Neural progenitor cell (in vitro differentiated cells): ENCODE measurements around the gene C4orf50.

ENCODE experiments used
- EZH2 ChIP-seq: fragments of 200-600 bp; sonication (generic); IDR thresholded peaks from 2 replicates; pipeline ENCODE4 v1.6.1; 2017; ENCODE audit warnings: antibody characterized with exemption, mild to moderate bottlenecking, moderate library complexity
- EZH2phosphoT487 ChIP-seq: fragments of 200-600 bp; sonication (generic); IDR thresholded peaks from 2 replicates; pipeline ENCODE4 v1.6.1; 2017; ENCODE audit warnings: antibody characterized with exemption
- TF ChIP-seq, protein P1 (sequence below): fragments of 200-600 bp; sonication (generic); IDR thresholded peaks from 2 replicates; pipeline ENCODE4 v1.5.1; 2017; ENCODE audit warnings: antibody characterized with exemption, mild to moderate bottlenecking

DNA sequence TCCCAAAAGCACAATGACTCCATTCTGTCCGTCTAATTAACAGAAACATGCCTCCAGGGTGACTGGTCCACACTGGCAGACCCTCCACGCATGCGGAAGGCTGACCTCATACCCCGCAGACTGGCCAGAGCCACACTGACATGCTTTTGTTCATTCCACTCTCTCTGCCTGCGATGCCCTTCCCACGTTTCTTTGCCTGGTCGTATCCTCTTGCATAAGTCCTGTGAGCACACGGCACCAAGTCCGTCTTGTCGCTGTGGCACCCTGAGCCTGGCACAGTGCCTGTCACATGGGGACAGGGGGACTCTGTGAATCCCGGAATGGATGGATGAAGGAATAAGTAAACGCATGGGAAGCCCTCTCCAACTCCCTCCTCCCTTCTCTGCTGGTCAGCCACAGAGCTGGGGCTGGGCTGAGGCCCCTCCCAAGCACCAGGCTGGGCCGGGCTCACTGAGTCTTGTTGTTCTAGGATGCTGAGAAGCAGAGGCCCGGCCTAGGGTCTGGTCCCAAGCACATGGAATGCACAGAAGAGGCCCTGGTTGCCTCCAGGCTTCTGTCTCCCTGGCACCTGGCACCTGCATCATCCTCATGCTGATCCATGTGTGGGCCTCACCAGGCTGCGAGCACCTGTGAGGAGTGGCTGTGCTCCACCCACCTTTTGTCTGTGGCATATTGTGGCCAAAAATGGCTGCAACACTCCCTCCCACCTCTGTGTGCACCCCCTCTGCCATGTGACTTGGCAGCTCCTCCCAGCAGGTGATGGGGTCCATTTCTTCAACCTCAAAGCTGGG lies 38.9 kb upstream of the C4orf50 start:
- TF ChIP-seq EZH2phosphoT487 (no peak), EZH2 (no peak)
- TF ChIP-seq, protein P1, sequence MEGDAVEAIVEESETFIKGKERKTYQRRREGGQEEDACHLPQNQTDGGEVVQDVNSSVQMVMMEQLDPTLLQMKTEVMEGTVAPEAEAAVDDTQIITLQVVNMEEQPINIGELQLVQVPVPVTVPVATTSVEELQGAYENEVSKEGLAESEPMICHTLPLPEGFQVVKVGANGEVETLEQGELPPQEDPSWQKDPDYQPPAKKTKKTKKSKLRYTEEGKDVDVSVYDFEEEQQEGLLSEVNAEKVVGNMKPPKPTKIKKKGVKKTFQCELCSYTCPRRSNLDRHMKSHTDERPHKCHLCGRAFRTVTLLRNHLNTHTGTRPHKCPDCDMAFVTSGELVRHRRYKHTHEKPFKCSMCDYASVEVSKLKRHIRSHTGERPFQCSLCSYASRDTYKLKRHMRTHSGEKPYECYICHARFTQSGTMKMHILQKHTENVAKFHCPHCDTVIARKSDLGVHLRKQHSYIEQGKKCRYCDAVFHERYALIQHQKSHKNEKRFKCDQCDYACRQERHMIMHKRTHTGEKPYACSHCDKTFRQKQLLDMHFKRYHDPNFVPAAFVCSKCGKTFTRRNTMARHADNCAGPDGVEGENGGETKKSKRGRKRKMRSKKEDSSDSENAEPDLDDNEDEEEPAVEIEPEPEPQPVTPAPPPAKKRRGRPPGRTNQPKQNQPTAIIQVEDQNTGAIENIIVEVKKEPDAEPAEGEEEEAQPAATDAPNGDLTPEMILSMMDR: no peak
